ENCODE results near the gene TMPRSS11D. TPM values are rescaled to one million over a fixed set of nuclear protein-coding genes. Genes with fewer than 3 reads are reported as not detected.

The TMPRSS11D gene
- total RNA-seq, 2 experiments from 2014 or later, result not detected

- Histone ChIP-seq H2AFZ (ENCODE audit: low read length) (no peak overlapping the region), H3K9me2 (ENCODE audit: insufficient read depth, low read length) (no peaks in the 10 kb centered on the region), H3K4me3 (ENCODE audit: low read depth, low read length, poor library complexity, severe bottlenecking) (no peak overlapping the region), H3K79me2 (ENCODE audit: insufficient read depth, low read depth, low read length) (no peaks in the 10 kb centered on the region), H3K4me2 (ENCODE audit: low read length) (no peak overlapping the region), H3K36me3 (ENCODE audit: insufficient read depth, low read length) (no peaks in the 10 kb centered on the region), H3K9me3 (ENCODE audit: low read length) (no peaks in the 10 kb centered on the region), H3K27ac (ENCODE audit: low read depth, low read length, poor library complexity, severe bottlenecking) (no peak overlapping the region), H3K4me1 (ENCODE audit: insufficient read depth, low read length, poor library complexity, severe bottlenecking) (no peaks in the 10 kb centered on the region), H4K20me1 (ENCODE audit: insufficient read depth, low read length) (no peaks in the 10 kb centered on the region)
- no peak for DNase-seq (ENCODE audit: low spot score)
- ChIA-PET CTCF (ENCODE audit: unreplicated experiment) (no interaction called here), POLR2A (interaction anchor here (0.6 kb wide), 1 partner anchor 1808 kb away, joined by 3 read pairs; no protein-coding TSS in a partner anchor)
- no TSS peak for BruUV-seq (replicated peaks)
- intact Hi-C loops (cut with micrococcal nuclease; ENCODE audit: unreplicated experiment), result no loop called here
- no peak for TF ChIP-seq CTCF (conservative IDR thresholded peaks at IDR 0.05; ENCODE audit: low read length)
Measured at GRCh38 chr4:67869580-67870190, 14.1 kb downstream of the TMPRSS11D start.

- no peak for DNase-seq (ENCODE audit: low spot score)
- H3K27ac ChIP-seq (ENCODE audit: low read depth, low read length, poor library complexity, severe bottlenecking), result no peak overlapping the region
- CTCF ChIA-PET (ENCODE audit: unreplicated experiment), result no interaction called here
- no peaks in the 10 kb centered on the region for H3K79me2 ChIP-seq (ENCODE audit: insufficient read depth, low read depth, low read length)
- BruUV-seq (replicated peaks), result no TSS peak
- H3K36me3 ChIP-seq (ENCODE audit: insufficient read depth, low read length), result no peaks in the 10 kb centered on the region
- no peaks in the 10 kb centered on the region for H4K20me1 ChIP-seq (ENCODE audit: insufficient read depth, low read length)
- TF ChIP-seq EZH2phosphoT487 (IDR thresholded peaks at IDR 0.05; ENCODE audit: borderline replicate concordance, low read depth, low read length) (no peak), CTCF (conservative IDR thresholded peaks at IDR 0.05; ENCODE audit: low read length) (no peak)
- no peak overlapping the region for H2AFZ ChIP-seq (ENCODE audit: low read length)
- no peak overlapping the region for H3K4me2 ChIP-seq (ENCODE audit: low read length)
- no peak overlapping the region for H3K4me3 ChIP-seq (ENCODE audit: low read depth, low read length, poor library complexity, severe bottlenecking)
- H3K9me2 ChIP-seq (ENCODE audit: insufficient read depth, low read length), result no peaks in the 10 kb centered on the region
- no peaks in the 10 kb centered on the region for H3K9me3 ChIP-seq (ENCODE audit: low read length)
- intact Hi-C loops (cut with micrococcal nuclease; ENCODE audit: unreplicated experiment), result no loop called here
- no peaks in the 10 kb centered on the region for H3K4me1 ChIP-seq (ENCODE audit: insufficient read depth, low read length, poor library complexity, severe bottlenecking)
- POLR2A ChIA-PET, result no interaction called here
Measured at GRCh38 chr4:67861513-67861912, 22.3 kb downstream of the TMPRSS11D start.

- H3K9me2 ChIP-seq (ENCODE audit: insufficient read depth, low read length), result no peaks in the 10 kb centered on the region
- H3K36me3 ChIP-seq (ENCODE audit: insufficient read depth, low read length), result no peaks in the 10 kb centered on the region
- no peak for TF ChIP-seq EZH2phosphoT487 (IDR thresholded peaks at IDR 0.05; ENCODE audit: borderline replicate concordance, low read depth, low read length)
- TF ChIP-seq CTCF (conservative IDR thresholded peaks at IDR 0.05; ENCODE audit: low read length), result no peak
- DNase-seq (ENCODE audit: low spot score), result no peak
- no peaks in the 10 kb centered on the region for H3K4me1 ChIP-seq (ENCODE audit: insufficient read depth, low read length, poor library complexity, severe bottlenecking)
- no peak overlapping the region for H3K4me3 ChIP-seq (ENCODE audit: low read depth, low read length, poor library complexity, severe bottlenecking)
- ChIA-PET POLR2A (no interaction called here), CTCF (ENCODE audit: unreplicated experiment) (no interaction called here)
- no peak overlapping the region for H3K27ac ChIP-seq (ENCODE audit: low read depth, low read length, poor library complexity, severe bottlenecking)
- intact Hi-C loops (cut with micrococcal nuclease; ENCODE audit: unreplicated experiment), result no loop called here
- H3K79me2 ChIP-seq (ENCODE audit: insufficient read depth, low read depth, low read length), result no peaks in the 10 kb centered on the region
- BruUV-seq (replicated peaks), result no TSS peak
- no peaks in the 10 kb centered on the region for H3K9me3 ChIP-seq (ENCODE audit: low read length)
- H3K4me2 ChIP-seq (ENCODE audit: low read length), result no peak overlapping the region
- no peaks in the 10 kb centered on the region for H4K20me1 ChIP-seq (ENCODE audit: insufficient read depth, low read length)
- H2AFZ ChIP-seq (ENCODE audit: low read length), result no peak overlapping the region
Measured at GRCh38 chr4:67853336-67853735, 30.5 kb downstream of the TMPRSS11D start.
